Measurements from ENCODE around the gene SUSD1. TPM values are rescaled to one million over a fixed set of nuclear protein-coding genes. Genes with fewer than 3 reads are reported as not detected.

The SUSD1 gene
- 13.3 and 14.5 TPM in 2 replicates for total RNA-seq

DNA sequence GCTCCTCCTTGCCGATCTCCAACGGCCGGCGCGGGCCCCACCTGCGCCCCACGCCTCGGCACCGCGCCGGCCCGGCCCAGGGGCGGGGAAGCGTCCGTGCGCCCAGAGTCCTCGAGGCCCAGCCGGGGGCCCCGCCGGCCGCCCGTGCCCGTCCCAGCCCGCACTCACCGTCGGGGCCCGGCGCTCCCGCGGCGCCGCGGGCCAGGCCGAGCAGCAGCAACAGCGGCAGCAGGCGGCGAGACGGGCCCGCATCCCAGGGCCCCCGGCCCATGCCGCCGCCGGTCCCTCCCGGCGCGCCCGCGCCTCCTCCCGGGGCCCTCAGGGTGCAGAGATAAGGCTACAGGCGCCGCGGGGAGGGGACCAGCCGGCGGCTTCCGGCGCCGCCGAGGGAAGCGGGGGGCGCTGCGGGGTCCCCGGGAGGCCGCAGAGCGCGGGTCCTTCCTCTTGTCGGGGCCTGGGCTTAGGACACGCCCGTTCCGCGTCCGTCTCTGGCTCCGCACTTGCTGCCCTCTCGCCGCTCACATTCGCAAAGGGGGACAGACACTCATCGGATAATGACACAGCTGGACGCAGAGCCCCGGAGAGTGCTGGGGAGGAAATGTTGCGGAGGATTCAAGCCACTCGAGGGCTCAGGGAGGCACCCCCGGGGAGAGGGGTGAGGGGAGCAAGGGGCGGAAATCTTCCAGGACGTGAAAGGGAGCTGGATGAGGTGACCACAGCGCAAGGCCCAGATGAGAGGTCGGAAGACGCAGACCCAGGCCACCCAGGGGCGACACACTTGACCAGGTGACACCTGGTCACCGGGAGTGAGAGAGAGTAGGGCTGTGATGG, at the start of gene SUSD1:
Gene SUSD1, minus strand, starts transcription at position 333 of the 831 bp plus-strand sequence. Its CDS starts 62 bp downstream, at position 271.
- Histone ChIP-seq H3K79me2 (ENCODE audit: insufficient read depth, low read length) (peaks cover 6% of the 10 kb centered on the region), H3K27me3 (ENCODE audit: insufficient read depth, low read length) (no peaks in the 10 kb centered on the region), H3K27ac (ENCODE audit: low read depth, low read length) (no peak within 1 kb of the TSS), H2AFZ (ENCODE audit: low read length) (peak within 1 kb of the TSS; percentile 85), H4K20me1 (ENCODE audit: insufficient read depth, low read length) (no peaks in the 10 kb centered on the region), H3K9me3 (ENCODE audit: low read depth, low read length) (no peaks in the 10 kb centered on the region), H3K36me3 (ENCODE audit: insufficient read depth, low read length) (no peaks in the 10 kb centered on the region), H3K4me1 (ENCODE audit: insufficient read depth, low read length) (peaks cover 9% of the 10 kb centered on the region), H3K4me3 (ENCODE audit: insufficient read depth, low read length) (peak within 1 kb of the TSS; percentile 73), H3K4me2 (ENCODE audit: insufficient read depth, low read length) (peak within 1 kb of the TSS; percentile 81)
- TF ChIP-seq, protein P1, sequence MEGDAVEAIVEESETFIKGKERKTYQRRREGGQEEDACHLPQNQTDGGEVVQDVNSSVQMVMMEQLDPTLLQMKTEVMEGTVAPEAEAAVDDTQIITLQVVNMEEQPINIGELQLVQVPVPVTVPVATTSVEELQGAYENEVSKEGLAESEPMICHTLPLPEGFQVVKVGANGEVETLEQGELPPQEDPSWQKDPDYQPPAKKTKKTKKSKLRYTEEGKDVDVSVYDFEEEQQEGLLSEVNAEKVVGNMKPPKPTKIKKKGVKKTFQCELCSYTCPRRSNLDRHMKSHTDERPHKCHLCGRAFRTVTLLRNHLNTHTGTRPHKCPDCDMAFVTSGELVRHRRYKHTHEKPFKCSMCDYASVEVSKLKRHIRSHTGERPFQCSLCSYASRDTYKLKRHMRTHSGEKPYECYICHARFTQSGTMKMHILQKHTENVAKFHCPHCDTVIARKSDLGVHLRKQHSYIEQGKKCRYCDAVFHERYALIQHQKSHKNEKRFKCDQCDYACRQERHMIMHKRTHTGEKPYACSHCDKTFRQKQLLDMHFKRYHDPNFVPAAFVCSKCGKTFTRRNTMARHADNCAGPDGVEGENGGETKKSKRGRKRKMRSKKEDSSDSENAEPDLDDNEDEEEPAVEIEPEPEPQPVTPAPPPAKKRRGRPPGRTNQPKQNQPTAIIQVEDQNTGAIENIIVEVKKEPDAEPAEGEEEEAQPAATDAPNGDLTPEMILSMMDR (IDR thresholded peaks at IDR 0.05; ENCODE audit: extremely low read depth, low read depth, low read length), result no peak
- peak; percentile 94 for DNase-seq (ENCODE audit: insufficient read length, low spot score, missing footprints)

DNA sequence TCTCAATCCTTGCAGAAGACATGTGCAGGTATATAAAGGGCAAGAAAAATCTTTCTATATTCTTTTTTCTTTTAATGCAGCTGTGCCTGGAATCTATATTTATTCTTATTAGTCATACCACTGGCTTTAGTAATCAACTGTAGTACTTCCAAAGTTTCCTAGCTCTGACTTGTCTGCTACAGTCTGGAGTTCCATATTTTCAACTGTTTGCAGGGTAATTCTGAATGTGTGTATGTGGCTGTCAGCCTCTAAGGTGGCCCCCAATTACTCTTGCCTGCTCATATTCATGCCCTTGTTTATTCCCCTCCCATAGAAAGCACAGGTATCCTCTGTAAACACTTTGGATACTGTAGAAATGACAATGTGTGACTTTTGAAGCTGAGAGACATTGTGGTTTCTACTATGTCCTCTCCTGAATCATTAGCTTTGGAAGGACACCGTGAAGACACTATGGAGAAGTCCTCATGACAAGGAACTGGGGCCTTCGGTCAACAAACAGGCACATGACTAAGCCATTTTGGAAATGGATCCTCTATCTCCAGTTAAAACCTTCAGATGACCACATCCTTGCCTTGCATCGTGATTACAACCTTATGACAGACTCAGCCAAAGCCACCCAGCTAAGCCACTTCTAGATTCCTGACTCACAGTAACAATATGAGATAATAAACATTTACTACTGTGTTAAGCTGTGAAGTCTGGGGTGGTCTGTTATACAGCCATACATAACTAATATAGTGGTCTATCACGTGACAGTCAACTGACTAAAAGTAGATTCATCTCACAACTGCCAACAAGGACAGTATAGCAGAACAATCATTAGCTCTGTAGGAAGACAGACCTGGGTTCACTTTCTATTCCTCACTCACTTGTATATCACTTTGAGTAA, 49.5 kb upstream of the SUSD1 start:
- Histone ChIP-seq H2AFZ (ENCODE audit: low read length) (no peak overlapping the region), H3K27ac (ENCODE audit: low read depth, low read length) (peak overlapping the region; percentile 81), H3K4me2 (ENCODE audit: insufficient read depth, low read length) (peak overlapping the region; percentile 16), H3K36me3 (ENCODE audit: insufficient read depth, low read length) (peaks cover 48% of the 10 kb centered on the region), H3K4me3 (ENCODE audit: insufficient read depth, low read length) (peak overlapping the region; percentile 2), H3K4me1 (ENCODE audit: insufficient read depth, low read length) (peaks cover 19% of the 10 kb centered on the region), H3K27me3 (ENCODE audit: insufficient read depth, low read length) (no peaks in the 10 kb centered on the region), H4K20me1 (ENCODE audit: insufficient read depth, low read length) (no peaks in the 10 kb centered on the region), H3K79me2 (ENCODE audit: insufficient read depth, low read length) (no peaks in the 10 kb centered on the region), H3K9me3 (ENCODE audit: low read depth, low read length) (no peaks in the 10 kb centered on the region)
- peak; percentile 68 for DNase-seq (ENCODE audit: insufficient read length, low spot score, missing footprints)
- TF ChIP-seq, protein P1 (IDR thresholded peaks at IDR 0.05; ENCODE audit: extremely low read depth, low read depth, low read length), result no peak

DNA sequence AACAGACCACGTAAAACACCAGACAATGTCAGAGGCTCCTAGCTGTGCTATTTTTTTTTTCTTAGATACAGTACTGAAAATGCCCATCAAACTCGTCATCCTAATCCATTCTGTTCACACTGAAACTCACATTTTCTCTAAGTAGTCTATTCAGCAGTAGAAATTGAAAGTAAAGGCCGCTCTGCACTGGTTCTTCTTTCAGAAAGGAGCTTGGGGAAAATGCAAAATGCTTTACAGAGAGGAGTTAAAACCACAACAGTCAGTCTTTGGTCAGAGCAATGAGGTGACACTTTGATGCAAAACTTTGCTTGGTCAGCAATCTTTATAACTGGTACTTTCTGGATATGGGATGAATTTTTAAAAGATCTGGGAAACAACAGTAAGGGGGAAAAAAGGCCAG, 43.8 kb upstream of the SUSD1 start:
- Histone ChIP-seq H3K27me3 (ENCODE audit: insufficient read depth, low read length) (no peaks in the 10 kb centered on the region), H3K79me2 (ENCODE audit: insufficient read depth, low read length) (no peaks in the 10 kb centered on the region), H3K4me3 (ENCODE audit: insufficient read depth, low read length) (no peak overlapping the region), H3K4me2 (ENCODE audit: insufficient read depth, low read length) (peak overlapping the region; percentile 43), H3K36me3 (ENCODE audit: insufficient read depth, low read length) (peaks cover 33% of the 10 kb centered on the region), H3K9me3 (ENCODE audit: low read depth, low read length) (no peaks in the 10 kb centered on the region), H3K27ac (ENCODE audit: low read depth, low read length) (no peak overlapping the region), H3K4me1 (ENCODE audit: insufficient read depth, low read length) (peaks cover 6% of the 10 kb centered on the region), H4K20me1 (ENCODE audit: insufficient read depth, low read length) (no peaks in the 10 kb centered on the region), H2AFZ (ENCODE audit: low read length) (no peak overlapping the region)
- TF ChIP-seq, protein P1 (IDR thresholded peaks at IDR 0.05; ENCODE audit: extremely low read depth, low read depth, low read length), result no peak
- DNase-seq (ENCODE audit: insufficient read length, low spot score, missing footprints), result no peak

All from osteoblast (primary cell).